H1 (cell line): ENCODE results near the gene TRABD2B. TPM values are rescaled to one million over a fixed set of nuclear protein-coding genes. Genes with fewer than 3 reads are reported as not detected.

Experiments used
- CTCF ChIA-PET: fragments of 300-600 bp; sonication (Branson Sonifier 250); formaldehyde crosslinking; loops from one replicate; lab custom pipeline; 2021; ENCODE audit not compliant: partially characterized antibody; lab: Charles Lee
- POLR2A ChIA-PET: fragments of 300-600 bp; sonication (Branson Sonifier 250); formaldehyde crosslinking; loops from one replicate; lab custom pipeline; 2021; ENCODE audit warnings: inconsistent platforms; ENCODE audit not compliant: partially characterized antibody; lab: Charles Lee
- DNase-seq, 2 experiments: peaks; one replicate each; pipeline versions ENCODE4 v3.0.0 to v3.0.0-alpha.2; 2010 to 2022; ENCODE audit warnings: low spot score in 2 of 2, low read depth in 1 of 2, mixed read lengths in 1 of 2
- FAIRE-seq: peaks from 2 replicates; lab custom pipeline; 2011; peaks lifted over from hg19 to GRCh38; lab: Jason Lieb, UNC
- H2AFZ ChIP-seq: 2 replicates; pipeline ENCODE4 v1.8.1; 2012; ENCODE audit warnings: low read length, inconsistent platforms
- H2AK5ac ChIP-seq: 2 replicates; pipeline ENCODE4 v1.6.1; 2013; ENCODE audit warnings: low read depth, low read length
- H2BK120ac ChIP-seq: replicated peaks from 2 replicates; pipeline ENCODE3; 2013; ENCODE audit warnings: low read depth, low read length, inconsistent platforms
- H2BK12ac ChIP-seq: 2 replicates; pipeline ENCODE4 v1.6.1; 2013; ENCODE audit warnings: low read depth, low read length
- H2BK15ac ChIP-seq: 2 replicates; pipeline ENCODE4 v1.6.1; 2013; ENCODE audit warnings: low read length
- H2BK20ac ChIP-seq: 2 replicates; pipeline ENCODE4 v1.6.1; 2013; ENCODE audit warnings: low read length
- H2BK5ac ChIP-seq: 2 replicates; pipeline ENCODE4 v1.6.1; 2013; ENCODE audit warnings: low read depth, low read length
- H3K14ac ChIP-seq: 2 replicates; pipeline ENCODE4 v1.6.1; 2013; ENCODE audit warnings: inconsistent platforms; ENCODE audit not compliant: insufficient read length
- H3K18ac ChIP-seq: 2 replicates; pipeline ENCODE4 v1.6.1; 2013; ENCODE audit warnings: low read length; ENCODE audit errors: extremely low read depth
- H3K23ac ChIP-seq: 2 replicates; pipeline ENCODE4 v1.6.1; 2013; ENCODE audit warnings: inconsistent platforms; ENCODE audit not compliant: insufficient read length
- H3K23me2 ChIP-seq: 2 replicates; pipeline ENCODE4 v1.6.1; 2013; ENCODE audit warnings: low read depth, low read length
- H3K27ac ChIP-seq: 2 replicates; pipeline ENCODE4 v1.6.1; 2011; ENCODE audit warnings: low read depth, low read length, inconsistent platforms
- H3K27me3 ChIP-seq, 4 experiments: replicated peaks in 1 of 4; 1 replicate in 1 of 4; 2 replicates in 3 of 4; pipeline versions ENCODE4 v1.6.1 to v1.8.1; 2011 to 2013; ENCODE audit warnings: low read length in 3 of 4, mild to moderate bottlenecking in 3 of 4, inconsistent platforms in 2 of 4, mixed read lengths in 2 of 4, moderate library complexity in 1 of 4; ENCODE audit not compliant: control insufficient read depth in 3 of 4, insufficient read depth in 3 of 4; ENCODE audit errors: extremely low read depth in 1 of 4
- H3K36me3 ChIP-seq, 4 experiments: 2 replicates each; pipeline versions ENCODE4 v1.6.1 to v1.8.1; 2011 to 2013; ENCODE audit warnings: mild to moderate bottlenecking in 4 of 4, low read length in 3 of 4, moderate library complexity in 2 of 4, control low read depth in 1 of 4, inconsistent platforms in 1 of 4; ENCODE audit not compliant: insufficient read depth in 4 of 4, control insufficient read depth in 2 of 4
- H3K4ac ChIP-seq: replicated peaks from 2 replicates; pipeline ENCODE3; 2013; ENCODE audit warnings: low read length, low read depth, mixed read lengths, inconsistent platforms; ENCODE audit not compliant: insufficient read length
- H3K4me1 ChIP-seq, 4 experiments: replicated peaks in 1 of 4; 1 replicate in 1 of 4; 2 replicates in 3 of 4; pipeline versions ENCODE4 v1.6.1 to v1.8.1; 2011 to 2013; ENCODE audit warnings: low read length in 3 of 4, inconsistent platforms in 2 of 4, mixed read lengths in 1 of 4; ENCODE audit not compliant: insufficient read depth in 4 of 4, control insufficient read depth in 3 of 4
- H3K4me2 ChIP-seq, 2 experiments: 2 replicates each; pipeline versions ENCODE4 v1.6.1 to v1.8.1; 2011 to 2013; ENCODE audit warnings: low read depth in 2 of 2, low read length in 2 of 2, control low read depth in 1 of 2, inconsistent platforms in 1 of 2, mild to moderate bottlenecking in 1 of 2; ENCODE audit not compliant: insufficient read depth in 1 of 2
- H3K4me3 ChIP-seq, 4 experiments: fragments of 200-600, 300-600 bp in 1 of 4; sonication (generic), shearing (Covaris generic), sonication (Bioruptor Twin) in 1 of 4; 2 replicates each; pipeline versions ENCODE4 v1.5.1 to v1.8.1; 2011 to 2016; ENCODE audit warnings: low read length in 4 of 4, low read depth in 3 of 4, control low read depth in 2 of 4, inconsistent platforms in 2 of 4, mild to moderate bottlenecking in 2 of 4, mixed read lengths in 1 of 4, moderate library complexity in 1 of 4; ENCODE audit not compliant: insufficient read depth in 2 of 4; ENCODE audit errors: extremely low read depth in 1 of 4
- H3K56ac ChIP-seq: replicated peaks from 2 replicates; pipeline ENCODE3; 2013; ENCODE audit warnings: low read depth, mild to moderate bottlenecking, mixed read lengths, low read length, inconsistent platforms; ENCODE audit not compliant: insufficient read length
- H3K79me1 ChIP-seq: 2 replicates; pipeline ENCODE4 v1.6.1; 2013; ENCODE audit warnings: low read depth, low read length, control low read depth
- H3K79me2 ChIP-seq, 2 experiments: 2 replicates each; pipeline versions ENCODE4 v1.6.1 to v1.8.1; 2012 to 2013; ENCODE audit warnings: low read length in 2 of 2, mild to moderate bottlenecking in 2 of 2, inconsistent platforms in 1 of 2; ENCODE audit not compliant: insufficient read depth in 2 of 2, control insufficient read depth in 1 of 2
- H3K9ac ChIP-seq, 4 experiments: replicated peaks in 1 of 4; 1 replicate in 1 of 4; 2 replicates in 3 of 4; pipeline versions ENCODE4 v1.6.1 to v1.8.1; 2011 to 2013; ENCODE audit warnings: low read depth in 3 of 4, low read length in 3 of 4, control low read depth in 2 of 4, mild to moderate bottlenecking in 2 of 4, moderate library complexity in 2 of 4, inconsistent platforms in 1 of 4; ENCODE audit errors: extremely low read depth in 1 of 4
- H3K9me3 ChIP-seq, 2 experiments: 2 replicates each; pipeline versions ENCODE4 v1.6.1 to v1.8.1; 2012 to 2013; ENCODE audit warnings: mild to moderate bottlenecking in 2 of 2, moderate library complexity in 2 of 2, control low read depth in 1 of 2, inconsistent platforms in 1 of 2, low read depth in 1 of 2, low read length in 1 of 2, mixed read lengths in 1 of 2; ENCODE audit not compliant: insufficient read depth in 2 of 2
- H4K20me1 ChIP-seq, 2 experiments: replicated peaks in 1 of 2; 2 replicates each; pipeline versions ENCODE3 to v1.8.1; 2011 to 2013; ENCODE audit warnings: inconsistent platforms in 2 of 2, low read length in 2 of 2, mild to moderate bottlenecking in 1 of 2; ENCODE audit not compliant: insufficient read depth in 2 of 2, control insufficient read depth in 1 of 2
- H4K5ac ChIP-seq: 2 replicates; pipeline ENCODE4 v1.6.1; 2013; ENCODE audit warnings: low read length, low read depth, mixed read lengths, inconsistent platforms; ENCODE audit not compliant: insufficient read length
- H4K8ac ChIP-seq: 2 replicates; pipeline ENCODE4 v1.8.0; 2013; ENCODE audit warnings: mild to moderate bottlenecking, moderate library complexity, low read length, inconsistent platforms; ENCODE audit not compliant: insufficient read depth; ENCODE audit errors: extremely low read depth
- H4K91ac ChIP-seq: replicated peaks from 2 replicates; pipeline ENCODE3; 2013; ENCODE audit warnings: low read length, mixed read lengths, inconsistent platforms; ENCODE audit not compliant: insufficient read length
- BRCA1 ChIP-seq: IDR thresholded peaks from 2 replicates; pipeline ENCODE4 v1.6.1; 2012; ENCODE audit warnings: low read depth, low read length, improper control_type of control experiment
- CEBPB ChIP-seq: IDR thresholded peaks from 2 replicates; pipeline ENCODE4 v1.6.1; 2012; ENCODE audit warnings: low read depth, low read length
- CHD1 ChIP-seq: IDR thresholded peaks from 2 replicates; pipeline ENCODE4 v1.6.1; 2012; ENCODE audit warnings: low read depth, low read length, improper control_type of control experiment
- EGR1 ChIP-seq: IDR thresholded peaks from 2 replicates; pipeline ENCODE4 v1.6.1; 2011; ENCODE audit warnings: low read depth, low read length, borderline replicate concordance
- GABPA ChIP-seq: IDR thresholded peaks from 2 replicates; pipeline ENCODE4 v1.6.1; 2011; ENCODE audit warnings: mild to moderate bottlenecking, low read length, moderate library complexity, borderline replicate concordance; ENCODE audit not compliant: insufficient read depth
- HDAC6 ChIP-seq: IDR thresholded peaks from one replicate; pipeline ENCODE4 v1.7.1; 2012; ENCODE audit warnings: low read depth, mild to moderate bottlenecking, inconsistent platforms, low read length, moderate library complexity
- KDM5A ChIP-seq: fragments of 200-600 bp; IDR thresholded peaks from 2 replicates; pipeline ENCODE4 v1.7.1; 2012; ENCODE audit warnings: mild to moderate bottlenecking, low read length, inconsistent platforms, mixed read lengths
- RFX5 ChIP-seq: IDR thresholded peaks from 2 replicates; pipeline ENCODE4 v1.6.1; 2011; ENCODE audit warnings: low read depth, low read length, improper control_type of control experiment, borderline replicate concordance
- SP1 ChIP-seq: IDR thresholded peaks from 2 replicates; pipeline ENCODE4 v1.6.1; 2011; ENCODE audit warnings: low read depth, low read length
- WGBS, 2 experiments: shearing (Covaris generic) in 1 of 2; methylation state at CpG; one replicate each; pipeline versions ENCODE4 v1.1.6 to v1.1.7; 2013 to 2015; ENCODE audit warnings: low lambda C conversion rate in 2 of 2, mixed read lengths in 2 of 2, inconsistent platforms in 1 of 2, low coverage in 1 of 2, missing lambda C conversion rate in 1 of 2; ENCODE audit not compliant: insufficient replicate concordance in 2 of 2, insufficient coverage in 1 of 2, insufficient read length in 1 of 2; ENCODE audit errors: extremely low coverage in 1 of 2, missing lambda C conversion rate in 1 of 2; 5-methylcytosine and 5-hydroxymethylcytosine counted together
- polyA plus RNA-seq, 7 experiments: library from polyadenylated mRNA; depleted of rRNA in 3 of 7; stranded (reverse) in 5 of 7; unstranded in 2 of 7; fragments of >200 nt in 5 of 7; fragments of 200-250 nt in 2 of 7; gene quantifications; 1 replicate in 5 of 7; 2 replicates in 1 of 7; 4 replicates in 1 of 7; pipeline versions ENCODE4 v1.2.1 to v1.2.3, GENCODE V29; 2011 to 2013; ENCODE audit warnings: missing spikeins in 2 of 7, mixed read lengths in 2 of 7
- total RNA-seq: library from RNA; stranded (reverse); fragmentation: NEBNext Ultra II Directional; extraction: Animal tissue kit (Norgen Biotek cat#: 25700); gene quantifications from 2 replicates; pipeline ENCODE4 v1.2.1, GENCODE V29; 2021
- TF ChIP-seq, protein P1 (sequence below): IDR thresholded peaks from 2 replicates; pipeline ENCODE4 v1.6.1; 2011; ENCODE audit warnings: low read depth, mild to moderate bottlenecking, low read length; ENCODE audit not compliant: insufficient read depth
- TF ChIP-seq, protein P2 (sequence below): IDR thresholded peaks from 2 replicates; pipeline ENCODE4 v1.6.1; 2012; ENCODE audit warnings: low read length, inconsistent platforms
- TF ChIP-seq, protein P3 (sequence below): IDR thresholded peaks from 2 replicates; pipeline ENCODE4 v1.6.1; 2012; ENCODE audit warnings: inconsistent platforms

Gene TRABD2B
- total and polyA plus RNA-seq, 2 of the 8 experiments (the other 6 are each of a cell fraction or from before 2014, with no cell fraction given): 0.95 to 3.4 TPM

DNA sequence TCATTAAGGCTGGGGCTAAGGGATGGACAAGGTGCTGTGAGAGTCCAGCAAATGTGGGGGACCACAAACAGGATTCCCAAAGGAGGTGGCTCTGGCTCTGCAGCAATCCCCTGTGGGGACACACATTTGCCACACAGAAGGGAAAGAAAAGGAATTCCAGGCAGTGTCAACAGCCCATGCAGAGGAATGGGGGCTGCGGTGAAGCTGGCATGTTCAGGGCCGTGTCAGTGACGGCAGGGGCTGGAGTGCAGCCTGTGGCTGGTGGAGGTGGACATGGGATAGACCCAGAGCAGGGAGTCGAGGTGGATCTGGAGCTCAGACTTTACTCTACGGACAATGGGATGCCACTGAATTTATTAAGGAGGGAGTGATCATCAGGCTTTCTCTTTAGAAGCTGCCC lies 183.2 kb downstream of the TRABD2B start:
- Histone ChIP-seq H3K4me2 (no peak overlapping the region), H4K20me1 (peaks cover 0 to 2% of the 10 kb centered on the region in 2 experiments), H3K4ac (no peak overlapping the region), H3K9ac (no peak overlapping the region), H2AFZ (no peak overlapping the region), H4K91ac (no peak overlapping the region), H2BK15ac (no peak overlapping the region), H3K14ac (no peak overlapping the region), H3K27ac (no peak overlapping the region), H3K4me1 (peaks cover 0 to 7% (median 2%) of the 10 kb centered on the region in 4 experiments; a peak in 4 of 7 replicates), H2AK5ac (0 out of 2 replicates have a peak overlapping the region, but pooled peaks have one; percentile 26), H3K79me1 (no peaks in the 10 kb centered on the region), H3K23ac (no peak overlapping the region), H3K4me3 (no peak overlapping the region), H2BK120ac (no peak overlapping the region), H3K36me3 (no peaks in the 10 kb centered on the region), H3K9me3 (no peaks in the 10 kb centered on the region), H2BK20ac (no peak overlapping the region), H3K27me3 (no peaks in the 10 kb centered on the region), H4K8ac (peak overlapping the region; percentile 19), H4K5ac (no peak overlapping the region), H3K23me2 (no peaks in the 10 kb centered on the region), H2BK12ac (0 out of 2 replicates have a peak overlapping the region, but pooled peaks have one; percentile 2), H3K56ac (no peak overlapping the region), H3K18ac (no peak overlapping the region), H3K79me2 (no peaks in the 10 kb centered on the region), H2BK5ac (no peak overlapping the region)
- FAIRE-seq (no peak), DNase-seq (no peak)
- CTCF ChIA-PET: interaction anchor here (1.3 kb wide), 1 partner anchor 10 kb away, joined by 6 read pairs; no protein-coding TSS in a partner anchor
- WGBS, 2 experiments: 80% methylated on average over 5 of the region's 5 CpGs; no CpG with 5 or more reads in 1 of the 2 experiments
- POLR2A ChIA-PET: interaction anchor here (0.8 kb wide), 1 partner anchor 9 kb away, joined by 4 read pairs; no protein-coding TSS in a partner anchor
- TF ChIP-seq KDM5A (no peak), RFX5 (no peak), EGR1 (no peak), GABPA (no peak), HDAC6 (no peak), BRCA1 (no peak), SP1 (no peak), CHD1 (no peak), CEBPB (no peak)
- TF ChIP-seq, protein P1, sequence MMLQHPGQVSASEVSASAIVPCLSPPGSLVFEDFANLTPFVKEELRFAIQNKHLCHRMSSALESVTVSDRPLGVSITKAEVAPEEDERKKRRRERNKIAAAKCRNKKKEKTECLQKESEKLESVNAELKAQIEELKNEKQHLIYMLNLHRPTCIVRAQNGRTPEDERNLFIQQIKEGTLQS: no peak
- TF ChIP-seq, protein P2, sequence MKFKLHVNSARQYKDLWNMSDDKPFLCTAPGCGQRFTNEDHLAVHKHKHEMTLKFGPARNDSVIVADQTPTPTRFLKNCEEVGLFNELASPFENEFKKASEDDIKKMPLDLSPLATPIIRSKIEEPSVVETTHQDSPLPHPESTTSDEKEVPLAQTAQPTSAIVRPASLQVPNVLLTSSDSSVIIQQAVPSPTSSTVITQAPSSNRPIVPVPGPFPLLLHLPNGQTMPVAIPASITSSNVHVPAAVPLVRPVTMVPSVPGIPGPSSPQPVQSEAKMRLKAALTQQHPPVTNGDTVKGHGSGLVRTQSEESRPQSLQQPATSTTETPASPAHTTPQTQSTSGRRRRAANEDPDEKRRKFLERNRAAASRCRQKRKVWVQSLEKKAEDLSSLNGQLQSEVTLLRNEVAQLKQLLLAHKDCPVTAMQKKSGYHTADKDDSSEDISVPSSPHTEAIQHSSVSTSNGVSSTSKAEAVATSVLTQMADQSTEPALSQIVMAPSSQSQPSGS: no peak
- TF ChIP-seq, protein P3, sequence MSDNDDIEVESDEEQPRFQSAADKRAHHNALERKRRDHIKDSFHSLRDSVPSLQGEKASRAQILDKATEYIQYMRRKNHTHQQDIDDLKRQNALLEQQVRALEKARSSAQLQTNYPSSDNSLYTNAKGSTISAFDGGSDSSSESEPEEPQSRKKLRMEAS: no peak
